NCI-H1417 treated with DMSO at 0.1 percent for 48 hours (cell line): ENCODE measurements around the gene MBD2.
"Not testable (repeated sequence)": the region's sequence is repeated elsewhere in the genome, so short reads cannot be mapped to it uniquely, and the experiment has no call there.

Experiments
- DNase-seq: peaks from one replicate; lab custom pipeline; 2025; lab: John Stamatoyannopoulos, UW

The MBD2 gene

DNA sequence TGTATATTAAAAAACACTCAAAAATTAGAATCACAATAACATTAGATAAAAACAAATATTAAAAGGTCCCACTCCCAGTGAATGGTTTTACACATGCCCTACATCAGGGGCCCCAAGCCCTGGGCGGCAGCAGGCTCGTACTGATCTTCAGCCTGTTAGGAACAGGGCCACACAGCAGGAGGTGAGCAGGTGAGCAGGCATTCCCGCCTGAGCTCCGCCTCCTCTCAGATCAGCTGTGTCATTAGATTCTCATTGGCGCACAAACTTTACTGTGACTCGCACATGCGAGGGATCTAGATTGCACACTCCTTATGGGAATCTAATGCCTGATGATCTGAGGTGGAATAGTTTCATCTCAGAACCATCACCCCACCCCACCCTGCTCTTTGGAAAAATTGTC lies 74.2 kb downstream of the MBD2 start:
- DNase-seq, result no peak

- DNase-seq, result no peak
These were observed 75.3 kb downstream of the MBD2 start for GRCh38 chr18:54149078-54149697.

- DNase-seq, result no peak
These were observed 75.8 kb downstream of the MBD2 start for GRCh38 chr18:54148678-54149077.

DNA sequence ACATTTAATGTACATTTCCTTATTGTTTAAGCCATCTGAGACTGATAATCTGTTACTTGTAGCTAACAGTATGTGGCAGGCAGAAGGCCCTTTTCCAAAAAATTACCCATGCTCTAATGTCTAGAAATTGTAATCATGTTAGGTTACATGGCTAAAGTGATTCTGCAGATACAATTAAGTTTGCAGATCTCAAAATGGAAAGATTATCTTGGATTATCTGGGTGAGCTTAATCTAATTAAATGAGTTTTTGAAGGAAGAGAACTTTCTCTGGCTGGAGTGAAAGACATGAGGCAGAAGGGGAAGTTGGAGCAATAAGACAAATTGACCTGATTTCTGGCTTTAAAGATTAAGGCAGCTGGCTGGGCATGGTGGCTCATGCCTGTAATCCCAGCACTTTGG lies 76.3 kb downstream of the MBD2 start:
- no peak for DNase-seq

DNA sequence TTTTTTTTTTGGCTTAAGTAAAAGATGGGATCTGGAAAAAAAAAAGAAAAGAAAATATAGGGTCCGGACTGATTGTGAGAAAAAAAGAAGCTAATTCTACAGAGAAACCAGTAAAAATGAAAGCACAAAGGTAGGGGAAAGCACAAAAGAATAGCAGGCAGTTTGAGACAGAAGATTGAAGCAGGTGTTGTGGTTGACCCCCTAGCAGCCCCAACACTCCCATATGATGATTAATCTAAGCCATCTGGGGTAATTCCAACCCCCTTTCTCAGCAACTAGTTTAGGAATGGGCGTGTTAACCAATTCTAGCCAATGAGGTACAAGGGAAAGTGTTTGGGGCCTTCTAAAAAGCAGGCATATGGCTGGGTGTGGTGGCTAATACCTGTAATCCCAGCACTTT lies 77.0 kb downstream of the MBD2 start:
- DNase-seq, result no peak

GRCh38 chr18:54141041-54141608 lies 83.3 kb downstream of the MBD2 start:
- DNase-seq, result no peak

- DNase-seq, result no peak
These were observed 83.8 kb downstream of the MBD2 start for GRCh38 chr18:54140641-54141040.

GRCh38 chr18:54135216-54135615 lies 89.3 kb downstream of the MBD2 start:
- no peak for DNase-seq

DNA sequence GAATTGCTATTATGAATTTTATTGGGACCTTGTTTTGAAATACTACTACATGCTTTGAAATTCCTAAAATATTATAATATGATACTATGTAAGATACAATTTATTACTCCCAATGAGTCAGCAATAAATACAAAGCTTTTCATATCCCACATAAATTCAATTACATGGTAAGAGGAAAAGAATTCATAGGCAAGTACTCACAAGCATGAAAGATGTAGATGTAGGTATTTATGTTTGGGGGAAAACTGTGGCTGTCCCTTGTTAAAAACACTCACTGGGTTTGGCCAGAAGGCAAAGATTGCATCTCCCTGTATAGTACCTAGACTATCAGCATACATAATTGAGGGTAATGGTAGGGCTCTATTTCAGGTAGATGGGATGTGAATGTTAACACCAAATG lies 90.4 kb downstream of the MBD2 start:
- no peak for DNase-seq

DNA sequence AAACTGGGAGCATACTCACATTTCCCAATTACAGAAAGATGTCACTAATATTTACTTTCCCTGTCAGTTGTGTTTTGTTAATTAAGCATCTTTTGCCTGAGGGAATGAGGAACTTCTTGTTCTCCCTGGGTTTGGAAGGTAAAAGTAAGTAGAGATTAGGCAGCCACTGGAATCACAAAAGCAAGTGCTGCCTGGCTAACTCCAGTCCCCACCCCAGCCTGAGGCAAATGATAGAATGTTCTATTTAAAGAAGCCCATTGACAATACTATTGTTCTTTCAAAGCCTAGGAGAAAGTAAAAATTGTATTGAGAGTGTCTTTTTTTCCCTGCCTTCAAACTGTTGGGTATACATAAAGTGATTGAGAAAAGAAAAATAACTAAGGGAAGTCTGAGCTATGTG lies 93.8 kb downstream of the MBD2 start:
- DNase-seq, result no peak

- DNase-seq, result no peak
These were observed 94.3 kb downstream of the MBD2 start for GRCh38 chr18:54130177-54130576.

GRCh38 chr18:54129448-54130067 lies 94.9 kb downstream of the MBD2 start:
- no peak for DNase-seq

DNA sequence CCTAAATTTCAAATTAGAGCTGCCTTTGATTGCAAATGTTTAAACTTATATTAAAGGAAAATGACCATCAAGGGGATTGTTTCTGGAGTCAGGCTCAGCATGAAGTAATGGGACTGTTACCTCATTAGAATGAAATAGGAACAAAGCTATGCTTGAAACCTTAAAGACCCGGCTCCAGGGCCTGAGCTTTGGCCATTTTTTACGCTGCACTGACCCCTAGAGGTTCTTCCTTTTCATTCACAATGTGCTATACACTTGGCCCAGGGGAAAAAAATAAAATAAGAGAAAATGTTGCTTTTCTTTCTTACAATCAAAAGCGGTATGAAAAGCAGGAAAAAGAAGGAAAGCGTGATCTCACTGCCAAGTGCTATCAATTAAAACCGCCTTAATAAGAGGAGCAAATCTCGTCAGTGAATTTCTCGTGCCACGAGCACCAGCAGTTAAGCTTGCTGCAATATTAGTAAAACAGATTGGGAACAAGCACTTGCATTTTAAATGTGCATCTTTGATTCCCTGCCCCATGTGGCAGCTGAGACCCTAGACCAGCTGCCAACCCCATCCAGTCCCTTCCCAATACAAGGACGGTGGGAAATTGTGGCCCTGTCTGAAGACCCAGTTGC lies 96.6 kb downstream of the MBD2 start:
- peak; percentile 23 for DNase-seq

GRCh38 chr18:54125429-54125828 lies 99.0 kb downstream of the MBD2 start:
- DNase-seq, result no peak

DNA sequence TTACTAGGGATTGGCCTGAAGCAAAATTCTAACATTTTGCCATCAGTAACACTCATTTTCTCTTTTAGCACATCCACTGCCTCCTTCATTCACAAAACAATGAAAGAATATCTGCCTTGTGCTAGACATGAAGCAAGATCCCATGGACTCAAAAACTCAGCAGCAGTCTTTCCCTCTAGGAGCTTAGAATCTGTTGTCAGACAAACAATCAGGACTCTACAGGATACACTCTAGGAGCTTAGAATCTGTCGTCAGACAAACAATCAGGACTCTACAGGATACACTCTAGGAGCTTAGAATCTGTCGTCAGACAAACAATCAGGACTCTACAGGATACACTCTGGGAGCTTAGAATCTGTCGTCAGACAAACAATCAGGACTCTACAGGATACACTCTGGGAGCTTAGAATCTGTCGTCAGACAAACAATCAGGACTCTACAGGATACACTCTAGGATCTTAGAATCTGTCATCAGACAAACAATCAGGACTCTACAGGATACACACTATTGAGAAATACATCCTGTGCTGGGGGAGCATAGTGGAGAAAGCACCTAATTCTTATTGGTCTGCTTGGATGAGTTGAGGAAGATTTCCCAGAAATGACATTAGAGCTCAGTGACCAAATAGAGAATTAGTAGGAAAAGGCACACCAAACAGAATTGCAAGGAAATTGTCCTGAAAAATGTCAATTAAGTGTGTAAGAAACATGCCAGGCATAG lies 100.6 kb downstream of the MBD2 start:
- not testable (repeated sequence) for DNase-seq

GRCh38 chr18:54119524-54120019 lies 104.9 kb downstream of the MBD2 start:
- DNase-seq, result peak; percentile 58

GRCh38 chr18:54117853-54118773 lies 106.4 kb downstream of the MBD2 start:
- no peak for DNase-seq

DNA sequence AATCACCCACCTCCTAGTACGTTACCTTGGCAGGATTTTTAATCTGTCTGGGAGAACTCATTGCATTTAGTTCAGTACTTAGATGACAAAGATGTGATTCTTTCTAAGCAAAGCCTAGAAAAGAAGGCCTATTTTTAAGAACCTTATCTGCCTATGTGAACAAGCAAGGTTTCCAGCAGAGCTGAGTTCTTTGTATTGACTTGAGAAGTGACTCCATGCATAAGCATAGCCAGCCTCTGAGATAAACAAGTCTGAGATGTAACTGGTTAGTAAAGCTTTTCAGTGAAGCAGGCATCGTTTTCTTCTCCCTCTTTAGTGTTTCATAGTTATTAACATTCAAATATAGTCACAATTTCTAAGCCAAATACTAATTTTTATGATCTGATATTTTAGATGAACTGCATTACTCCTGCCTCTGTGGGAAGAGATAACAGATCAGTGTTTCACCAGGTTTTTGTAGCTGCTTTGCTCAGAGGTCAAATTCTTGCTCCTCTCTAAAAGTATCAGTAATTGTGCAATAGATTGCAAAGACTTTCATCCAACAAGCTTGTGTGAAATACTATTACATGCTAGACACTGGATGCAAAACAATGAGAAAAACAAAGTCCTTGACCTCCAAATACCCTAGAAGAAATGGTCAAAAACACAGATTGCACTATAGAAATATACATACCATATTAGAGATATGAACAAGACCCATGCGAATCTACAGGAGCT lies 107.8 kb downstream of the MBD2 start:
- no peak for DNase-seq

DNA sequence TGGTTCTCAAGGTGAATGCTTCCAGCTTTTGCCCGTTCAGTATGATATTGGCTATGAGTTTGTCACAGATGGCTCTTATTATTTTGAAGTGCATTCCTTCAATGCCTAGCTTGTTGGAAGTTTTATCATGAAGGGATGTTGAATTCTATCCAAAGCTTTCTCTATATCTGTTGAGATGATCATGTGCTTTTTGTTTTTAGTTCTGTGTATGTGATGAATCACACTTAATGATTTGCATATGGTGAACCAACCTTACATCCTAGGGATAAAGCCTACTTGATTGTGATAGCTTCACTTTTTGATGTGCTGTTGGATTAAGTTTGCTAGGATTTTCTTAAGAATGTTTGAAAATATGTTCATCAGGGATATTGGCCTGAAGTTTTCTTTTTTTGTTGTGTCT lies 112.1 kb downstream of the MBD2 start:
- no peak for DNase-seq

- DNase-seq, result no peak
These were observed 115.3 kb downstream of the MBD2 start for GRCh38 chr18:54109131-54109683.
